Astrocyte (in vitro differentiated cells and primary cell): ENCODE data around the gene LY86. TPM values are rescaled to one million over a fixed set of nuclear protein-coding genes. Genes with fewer than 3 reads are reported as not detected.

Experiments
- DNase-seq: peaks from one replicate; pipeline ENCODE4 v3.0.0-alpha.2; 2010; ENCODE audit warnings: low read depth
- FAIRE-seq: peaks from 2 replicates; lab custom pipeline; 2011; peaks lifted over from hg19 to GRCh38; lab: Jason Lieb, UNC
- H2AFZ ChIP-seq: 2 replicates; pipeline ENCODE4 v1.6.0; 2012; ENCODE audit warnings: low read depth, low read length, inconsistent platforms
- H3K27ac ChIP-seq: 2 replicates; pipeline ENCODE4 v1.5.1; 2011; ENCODE audit warnings: low read depth, low read length, inconsistent platforms
- H3K27me3 ChIP-seq: 2 replicates; pipeline ENCODE4 v1.6.0; 2011; ENCODE audit warnings: low read length, inconsistent platforms; ENCODE audit not compliant: insufficient read depth
- H3K36me3 ChIP-seq: 2 replicates; pipeline ENCODE4 v1.5.1; 2011; ENCODE audit warnings: low read length, inconsistent platforms; ENCODE audit not compliant: insufficient read depth
- H3K4me1 ChIP-seq: 2 replicates; pipeline ENCODE4 v1.5.1; 2011; ENCODE audit warnings: low read length, inconsistent platforms; ENCODE audit not compliant: insufficient read depth
- H3K4me2 ChIP-seq: 2 replicates; pipeline ENCODE4 v1.6.0; 2012; ENCODE audit warnings: low read length, inconsistent platforms
- H3K4me3 ChIP-seq: 2 replicates; pipeline ENCODE4 v1.5.1; 2011; ENCODE audit warnings: low read depth, mild to moderate bottlenecking, low read length, inconsistent platforms; ENCODE audit not compliant: insufficient read depth
- H3K79me2 ChIP-seq: 2 replicates; pipeline ENCODE4 v1.6.0; 2012; ENCODE audit warnings: mild to moderate bottlenecking, low read length, inconsistent platforms; ENCODE audit not compliant: insufficient read depth
- H3K9ac ChIP-seq: 2 replicates; pipeline ENCODE4 v1.6.0; 2012; ENCODE audit warnings: mild to moderate bottlenecking, low read length, inconsistent platforms
- H3K9me3 ChIP-seq: 2 replicates; pipeline ENCODE4 v1.5.1; 2012; ENCODE audit warnings: low read depth, mild to moderate bottlenecking, low read length, inconsistent platforms; ENCODE audit not compliant: insufficient read depth
- H4K20me1 ChIP-seq: 2 replicates; pipeline ENCODE4 v1.6.0; 2012; ENCODE audit warnings: low read length, inconsistent platforms; ENCODE audit not compliant: insufficient read depth
- H3K27ac Mint-ChIP-seq: one replicate; pipeline ENCODE4 v1.8.0; 2021; ENCODE audit warnings: mild to moderate bottlenecking, mixed read lengths; ENCODE audit not compliant: unreplicated experiment
- H3K27me3 Mint-ChIP-seq: one replicate; pipeline ENCODE4 v1.8.0; 2021; ENCODE audit warnings: low read depth, mixed read lengths; ENCODE audit not compliant: unreplicated experiment
- H3K36me3 Mint-ChIP-seq: one replicate; pipeline ENCODE4 v1.8.0; 2021; ENCODE audit warnings: low read depth, mixed read lengths; ENCODE audit not compliant: unreplicated experiment
- H3K4me1 Mint-ChIP-seq: one replicate; pipeline ENCODE4 v1.8.0; 2021; ENCODE audit warnings: low read depth, mixed read lengths; ENCODE audit not compliant: unreplicated experiment
- H3K4me3 Mint-ChIP-seq: one replicate; pipeline ENCODE4 v1.8.0; 2021; ENCODE audit warnings: mild to moderate bottlenecking, moderate library complexity, mixed read lengths; ENCODE audit not compliant: unreplicated experiment
- H3K9me3 Mint-ChIP-seq: one replicate; pipeline ENCODE4 v1.8.0; 2021; ENCODE audit warnings: mild to moderate bottlenecking, mixed read lengths; ENCODE audit not compliant: unreplicated experiment
- CTCF ChIP-seq: IDR thresholded peaks from 2 replicates; pipeline ENCODE4 v1.5.1; 2011; ENCODE audit warnings: low read depth, mild to moderate bottlenecking, inconsistent platforms, low read length, moderate library complexity; ENCODE audit not compliant: insufficient read depth
- EZH2 ChIP-seq: IDR thresholded peaks from 2 replicates; pipeline ENCODE4 v1.6.1; 2012; ENCODE audit warnings: mild to moderate bottlenecking, low read length, inconsistent platforms; ENCODE audit not compliant: insufficient read depth
- total RNA-seq: library from RNA; stranded (reverse); gene quantifications from 2 replicates; pipeline ENCODE4 v1.2.1, GENCODE V29; 2021

Gene LY86
- total RNA-seq, 1 donor from 2014 or later: not detected

- Histone ChIP-seq H3K36me3 (no peaks in the 10 kb centered on the region), H3K27me3 (peaks cover 2% of the 10 kb centered on the region), H3K79me2 (no peaks in the 10 kb centered on the region), H3K9me3 (no peaks in the 10 kb centered on the region), H2AFZ (no peak overlapping the region), H3K4me2 (no peak overlapping the region), H3K4me3 (no peak overlapping the region), H3K4me1 (no peaks in the 10 kb centered on the region), H4K20me1 (no peaks in the 10 kb centered on the region), H3K9ac (no peak overlapping the region), H3K27ac (no peak overlapping the region)
- Mint-ChIP-seq H3K27ac (no peak overlapping the region), H3K36me3 (no peaks in the 10 kb centered on the region), H3K4me3 (no peak overlapping the region), H3K27me3 (peaks cover 11% of the 10 kb centered on the region), H3K9me3 (no peaks in the 10 kb centered on the region), H3K4me1 (peaks cover 5% of the 10 kb centered on the region)
- TF ChIP-seq CTCF: no peak
- TF ChIP-seq EZH2: no peak
- no peak for DNase-seq
- no peak for FAIRE-seq
Measured at GRCh38 chr6:6633898-6634734, 45.6 kb downstream of the LY86 start.

GRCh38 chr6:6634735-6635075 is 46.2 kb downstream of the LY86 start:
- no peak overlapping the region for H3K9ac ChIP-seq
- no peaks in the 10 kb centered on the region for H3K4me1 ChIP-seq
- Mint-ChIP-seq H3K36me3 (no peaks in the 10 kb centered on the region), H3K9me3 (no peaks in the 10 kb centered on the region), H3K4me1 (peaks cover 5% of the 10 kb centered on the region), H3K27me3 (peaks cover 6% of the 10 kb centered on the region), H3K27ac (no peak overlapping the region), H3K4me3 (no peak overlapping the region)
- no peaks in the 10 kb centered on the region for H3K36me3 ChIP-seq
- no peak overlapping the region for H3K4me3 ChIP-seq
- no peak overlapping the region for H3K27ac ChIP-seq
- TF ChIP-seq EZH2 (no peak), CTCF (no peak)
- H2AFZ ChIP-seq: no peak overlapping the region
- H3K9me3 ChIP-seq: no peaks in the 10 kb centered on the region
- H4K20me1 ChIP-seq: no peaks in the 10 kb centered on the region
- H3K4me2 ChIP-seq: no peak overlapping the region
- no peaks in the 10 kb centered on the region for H3K79me2 ChIP-seq
- peaks cover 2% of the 10 kb centered on the region for H3K27me3 ChIP-seq
- no peak for FAIRE-seq
- no peak for DNase-seq

- no peak overlapping the region for H3K27ac Mint-ChIP-seq
- H3K36me3 Mint-ChIP-seq: no peaks in the 10 kb centered on the region
- Histone ChIP-seq H3K4me3 (no peak overlapping the region), H3K79me2 (no peaks in the 10 kb centered on the region), H3K9ac (no peak overlapping the region), H2AFZ (no peak overlapping the region), H4K20me1 (no peaks in the 10 kb centered on the region), H3K27me3 (peaks cover 2% of the 10 kb centered on the region), H3K4me1 (no peaks in the 10 kb centered on the region), H3K4me2 (no peak overlapping the region), H3K36me3 (no peaks in the 10 kb centered on the region), H3K27ac (no peak overlapping the region), H3K9me3 (no peaks in the 10 kb centered on the region)
- H3K27me3 Mint-ChIP-seq: peaks cover 4% of the 10 kb centered on the region
- FAIRE-seq (no peak), DNase-seq (no peak)
- H3K9me3 Mint-ChIP-seq: no peaks in the 10 kb centered on the region
- H3K4me3 Mint-ChIP-seq: no peak overlapping the region
- peaks cover 5% of the 10 kb centered on the region for H3K4me1 Mint-ChIP-seq
- TF ChIP-seq EZH2 (no peak), CTCF (no peak)
Measured at GRCh38 chr6:6635291-6635690, 46.8 kb downstream of the LY86 start.
